HepG2 (cell line): Measurements from ENCODE around the gene TNFAIP2. TPM values are rescaled to one million over a fixed set of nuclear protein-coding genes. Genes with fewer than 3 reads are reported as not detected.

Source experiments
- BRD4 ChIP-seq: sonication (generic); formaldehyde crosslinking; IDR thresholded peaks from 2 replicates; pipeline ENCODE4 v1.4.0; 2020; ENCODE audit warnings: missing genetic modification reagents
- ELF1 ChIP-seq: sonication (generic); formaldehyde crosslinking; IDR thresholded peaks from 2 replicates; pipeline ENCODE4 v1.4.0; 2020; ENCODE audit warnings: missing genetic modification reagents
- ELF3 ChIP-seq: IDR thresholded peaks from 2 replicates; pipeline ENCODE4 v1.6.1; 2016; ENCODE audit warnings: missing genetic modification reagents, missing compliant biosample characterization
- FOXM1 ChIP-seq: sonication (generic); formaldehyde crosslinking; IDR thresholded peaks from 2 replicates; pipeline ENCODE4 v1.5.0; 2020; ENCODE audit warnings: missing genetic modification reagents
- FOXP1 ChIP-seq, 2 experiments: fragments of 450-650 bp in 1 of 2; IDR thresholded peaks; 2 replicates each; pipeline ENCODE4 v1.6.1; 2017 to 2018; ENCODE audit warnings: antibody characterized with exemption in 1 of 2
- MAZ ChIP-seq, 2 experiments: sonication (generic) in 1 of 2; formaldehyde crosslinking in 1 of 2; IDR thresholded peaks; 2 replicates each; pipeline versions ENCODE4 v1.5.0 to v1.6.1; 2012 to 2020; ENCODE audit warnings: low read depth in 2 of 2, mild to moderate bottlenecking in 2 of 2, borderline replicate concordance in 1 of 2, improper control_type of control experiment in 1 of 2, low read length in 1 of 2, missing genetic modification reagents in 1 of 2, moderate library complexity in 1 of 2
- NFE2 ChIP-seq: sonication (generic); formaldehyde crosslinking; IDR thresholded peaks from 2 replicates; pipeline ENCODE4 v1.4.0; 2020; ENCODE audit warnings: missing genetic modification reagents
- PHF5A ChIP-seq: IDR thresholded peaks from one replicate; pipeline ENCODE4 v1.6.1; 2018; ENCODE audit warnings: low read depth, missing genetic modification reagents; ENCODE audit not compliant: unreplicated experiment
- ZBTB38 ChIP-seq: sonication (generic); formaldehyde crosslinking; IDR thresholded peaks from 2 replicates; pipeline ENCODE4 v1.5.1; 2020; ENCODE audit warnings: mild to moderate bottlenecking, missing genetic modification reagents
- ZBTB42 ChIP-seq: sonication (generic); formaldehyde crosslinking; IDR thresholded peaks from 2 replicates; pipeline ENCODE4 v1.5.0; 2020; ENCODE audit warnings: mild to moderate bottlenecking, missing genetic modification reagents
- ZFP82 ChIP-seq: sonication (generic); formaldehyde crosslinking; IDR thresholded peaks from 2 replicates; pipeline ENCODE4 v1.5.1; 2020; ENCODE audit warnings: mild to moderate bottlenecking, missing genetic modification reagents, borderline replicate concordance
- ZMYM4 ChIP-seq: sonication (generic); formaldehyde crosslinking; IDR thresholded peaks from 2 replicates; pipeline ENCODE4 v1.8.1; 2023; ENCODE audit warnings: mild to moderate bottlenecking, missing genetic modification reagents
- ZNF441 ChIP-seq: sonication (generic); formaldehyde crosslinking; IDR thresholded peaks from 2 replicates; pipeline ENCODE4 v1.7.0; 2021; ENCODE audit warnings: missing genetic modification reagents, borderline replicate concordance
- ZNF619 ChIP-seq: sonication (generic); formaldehyde crosslinking; IDR thresholded peaks from 2 replicates; pipeline ENCODE4 v1.4.0; 2020; ENCODE audit warnings: mild to moderate bottlenecking, missing genetic modification reagents
- ZSCAN31 ChIP-seq: sonication (generic); formaldehyde crosslinking; IDR thresholded peaks from 2 replicates; pipeline ENCODE4 v1.5.0; 2020; ENCODE audit warnings: low read depth, mild to moderate bottlenecking, missing genetic modification reagents
- polyA plus RNA-seq, 8 experiments: library from polyadenylated mRNA; depleted of rRNA in 3 of 8; stranded (reverse) in 7 of 8; unstranded in 1 of 8; fragments of >200 nt; fragmentation: Illumina TruSeq in 4 of 8; extraction: Trizol in 4 of 8; gene quantifications; 2 replicates each; pipeline versions ENCODE4 v1.2.1 to v1.2.3, GENCODE V29; 2011 to 2016; ENCODE audit warnings: low read depth in 4 of 8, missing spikeins in 1 of 8, mixed read lengths in 1 of 8; ENCODE audit not compliant: insufficient read depth in 1 of 8
- total RNA-seq, 5 experiments: library from RNA; depleted of rRNA; stranded (reverse); fragments of >200 nt; fragmentation: Illumina TruSeq; extraction: Trizol; gene quantifications; 2 replicates each; pipeline ENCODE4 v1.2.3, GENCODE V29; 2016; ENCODE audit warnings: low read depth in 1 of 5
- TF ChIP-seq, protein P1 (sequence below): sonication (generic); formaldehyde crosslinking; IDR thresholded peaks from 2 replicates; pipeline ENCODE4 v1.5.0; 2020; ENCODE audit warnings: missing genetic modification reagents
- TF ChIP-seq, protein P2 (sequence below): sonication (generic); formaldehyde crosslinking; IDR thresholded peaks from 2 replicates; pipeline ENCODE4 v1.4.0; 2020; ENCODE audit warnings: missing genetic modification reagents, low read depth, mild to moderate bottlenecking, borderline replicate concordance
- TF ChIP-seq, protein P3 (sequence below): sonication (generic); formaldehyde crosslinking; IDR thresholded peaks from 2 replicates; pipeline ENCODE4 v1.9.0; 2021; ENCODE audit warnings: missing genetic modification reagents, borderline replicate concordance
- TF ChIP-seq, protein P4 (sequence below): sonication (generic); formaldehyde crosslinking; IDR thresholded peaks from 2 replicates; pipeline ENCODE4 v1.4.0; 2020; ENCODE audit warnings: mild to moderate bottlenecking, missing genetic modification reagents

TNFAIP2 gene
- total and polyA plus RNA-seq, 2 of the 13 experiments (the other 11 are each of a cell fraction or from before 2014, with no cell fraction given), result 0.46 to 1.5 TPM

DNA sequence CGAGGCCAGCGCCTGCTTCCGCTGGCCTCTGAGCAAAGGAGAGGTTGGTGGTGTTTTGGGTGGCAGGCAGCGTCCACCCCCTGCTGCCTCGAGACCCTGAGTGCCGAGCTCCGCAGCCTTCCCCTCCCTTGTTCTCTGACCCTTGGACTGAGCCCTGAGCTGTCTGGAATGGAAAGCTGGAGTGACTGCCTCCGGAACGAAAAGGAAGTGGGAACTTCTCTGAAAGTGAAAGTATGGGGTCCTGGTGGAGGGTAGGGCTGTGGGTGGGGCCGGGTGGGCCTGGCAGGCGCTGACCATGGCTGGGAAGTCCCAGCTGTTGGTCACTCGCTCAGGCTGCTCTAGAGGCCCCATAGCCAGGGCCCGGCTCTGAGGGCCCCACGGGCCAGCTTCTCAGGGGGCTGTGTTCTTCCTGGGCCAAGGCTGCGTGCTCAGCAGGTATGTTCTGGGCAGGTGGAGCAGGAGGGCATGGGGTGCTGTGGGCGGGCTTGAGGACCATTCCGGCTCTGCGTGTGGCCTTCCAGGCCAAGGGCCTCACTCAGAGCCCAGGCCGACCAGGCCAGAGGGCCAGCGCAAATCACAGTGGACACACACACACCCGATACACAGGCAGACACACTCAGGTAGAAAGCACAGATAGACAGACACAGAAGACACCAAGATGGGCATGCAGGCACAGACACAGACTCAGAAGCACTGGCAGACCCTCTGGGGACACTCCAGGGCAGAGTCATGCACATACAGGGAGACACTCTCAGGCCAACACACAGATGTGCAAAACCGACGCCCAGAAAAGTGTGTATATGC is 28.7 kb upstream of the TNFAIP2 start, which contains the start of gene EXOC3L4 (continued):
- TF ChIP-seq, protein P1, sequence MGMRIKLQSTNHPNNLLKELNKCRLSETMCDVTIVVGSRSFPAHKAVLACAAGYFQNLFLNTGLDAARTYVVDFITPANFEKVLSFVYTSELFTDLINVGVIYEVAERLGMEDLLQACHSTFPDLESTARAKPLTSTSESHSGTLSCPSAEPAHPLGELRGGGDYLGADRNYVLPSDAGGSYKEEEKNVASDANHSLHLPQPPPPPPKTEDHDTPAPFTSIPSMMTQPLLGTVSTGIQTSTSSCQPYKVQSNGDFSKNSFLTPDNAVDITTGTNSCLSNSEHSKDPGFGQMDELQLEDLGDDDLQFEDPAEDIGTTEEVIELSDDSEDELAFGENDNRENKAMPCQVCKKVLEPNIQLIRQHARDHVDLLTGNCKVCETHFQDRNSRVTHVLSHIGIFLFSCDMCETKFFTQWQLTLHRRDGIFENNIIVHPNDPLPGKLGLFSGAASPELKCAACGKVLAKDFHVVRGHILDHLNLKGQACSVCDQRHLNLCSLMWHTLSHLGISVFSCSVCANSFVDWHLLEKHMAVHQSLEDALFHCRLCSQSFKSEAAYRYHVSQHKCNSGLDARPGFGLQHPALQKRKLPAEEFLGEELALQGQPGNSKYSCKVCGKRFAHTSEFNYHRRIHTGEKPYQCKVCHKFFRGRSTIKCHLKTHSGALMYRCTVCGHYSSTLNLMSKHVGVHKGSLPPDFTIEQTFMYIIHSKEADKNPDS, result 0 out of 2 replicates have a peak, but pooled peaks have one; percentile 18
- TF ChIP-seq MAZ (IDR thresholded peaks at IDR 0.05; ENCODE audit: borderline replicate concordance, low read depth, low read length) (0 out of 2 replicates have a peak, but pooled peaks have one; percentile 38), MAZ (CRISPR knock-in tag; IDR thresholded peaks at IDR 0.05; ENCODE audit: low read depth) (peak; percentile 66), ZMYM4 (0 out of 2 replicates have a peak, but pooled peaks have one; percentile 15), BRD4 (CRISPR knock-in tag) (peak; percentile 51; the same call in 1 of the 2 replicates), ZSCAN31 (CRISPR knock-in tag) (peak; percentile 60), ELF1 (CRISPR knock-in tag) (peak; percentile 69; the same call in 1 of the 2 replicates), NFE2 (no peak), PHF5A (CRISPR knock-in tag) (peak; percentile 23), ZNF441 (CRISPR knock-in tag) (no peak), ZBTB38 (peak; percentile 49; the same call in 1 of the 2 replicates), ELF3 (CRISPR knock-in tag) (peak; percentile 63; the same call in 1 of the 2 replicates), ZBTB42 (CRISPR knock-in tag) (peak; percentile 80; the same call in 1 of the 2 replicates), ZNF619 (CRISPR knock-in tag) (no peak), FOXM1 (CRISPR knock-in tag) (no peak), FOXP1 (IDR thresholded peaks at IDR 0.05) (no peak), FOXP1 (CRISPR knock-in tag; IDR thresholded peaks at IDR 0.05) (no peak), ZFP82 (CRISPR knock-in tag) (peak; percentile 61; the same call in 1 of the 2 replicates)
- TF ChIP-seq, protein P2, sequence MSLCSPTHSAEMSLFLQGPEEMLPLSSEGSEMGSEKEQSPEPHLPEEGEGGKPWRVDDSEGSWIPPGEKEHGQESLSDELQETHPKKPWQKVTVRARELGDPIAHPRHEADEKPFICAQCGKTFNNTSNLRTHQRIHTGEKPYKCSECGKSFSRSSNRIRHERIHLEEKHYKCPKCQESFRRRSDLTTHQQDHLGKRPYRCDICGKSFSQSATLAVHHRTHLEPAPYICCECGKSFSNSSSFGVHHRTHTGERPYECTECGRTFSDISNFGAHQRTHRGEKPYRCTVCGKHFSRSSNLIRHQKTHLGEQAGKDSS (CRISPR knock-in tag), result 0 out of 2 replicates have a peak, but pooled peaks have one; percentile 12
- TF ChIP-seq, protein P3, sequence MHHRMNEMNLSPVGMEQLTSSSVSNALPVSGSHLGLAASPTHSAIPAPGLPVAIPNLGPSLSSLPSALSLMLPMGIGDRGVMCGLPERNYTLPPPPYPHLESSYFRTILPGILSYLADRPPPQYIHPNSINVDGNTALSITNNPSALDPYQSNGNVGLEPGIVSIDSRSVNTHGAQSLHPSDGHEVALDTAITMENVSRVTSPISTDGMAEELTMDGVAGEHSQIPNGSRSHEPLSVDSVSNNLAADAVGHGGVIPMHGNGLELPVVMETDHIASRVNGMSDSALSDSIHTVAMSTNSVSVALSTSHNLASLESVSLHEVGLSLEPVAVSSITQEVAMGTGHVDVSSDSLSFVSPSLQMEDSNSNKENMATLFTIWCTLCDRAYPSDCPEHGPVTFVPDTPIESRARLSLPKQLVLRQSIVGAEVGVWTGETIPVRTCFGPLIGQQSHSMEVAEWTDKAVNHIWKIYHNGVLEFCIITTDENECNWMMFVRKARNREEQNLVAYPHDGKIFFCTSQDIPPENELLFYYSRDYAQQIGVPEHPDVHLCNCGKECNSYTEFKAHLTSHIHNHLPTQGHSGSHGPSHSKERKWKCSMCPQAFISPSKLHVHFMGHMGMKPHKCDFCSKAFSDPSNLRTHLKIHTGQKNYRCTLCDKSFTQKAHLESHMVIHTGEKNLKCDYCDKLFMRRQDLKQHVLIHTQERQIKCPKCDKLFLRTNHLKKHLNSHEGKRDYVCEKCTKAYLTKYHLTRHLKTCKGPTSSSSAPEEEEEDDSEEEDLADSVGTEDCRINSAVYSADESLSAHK (CRISPR knock-in tag), result no peak
- TF ChIP-seq, protein P4, sequence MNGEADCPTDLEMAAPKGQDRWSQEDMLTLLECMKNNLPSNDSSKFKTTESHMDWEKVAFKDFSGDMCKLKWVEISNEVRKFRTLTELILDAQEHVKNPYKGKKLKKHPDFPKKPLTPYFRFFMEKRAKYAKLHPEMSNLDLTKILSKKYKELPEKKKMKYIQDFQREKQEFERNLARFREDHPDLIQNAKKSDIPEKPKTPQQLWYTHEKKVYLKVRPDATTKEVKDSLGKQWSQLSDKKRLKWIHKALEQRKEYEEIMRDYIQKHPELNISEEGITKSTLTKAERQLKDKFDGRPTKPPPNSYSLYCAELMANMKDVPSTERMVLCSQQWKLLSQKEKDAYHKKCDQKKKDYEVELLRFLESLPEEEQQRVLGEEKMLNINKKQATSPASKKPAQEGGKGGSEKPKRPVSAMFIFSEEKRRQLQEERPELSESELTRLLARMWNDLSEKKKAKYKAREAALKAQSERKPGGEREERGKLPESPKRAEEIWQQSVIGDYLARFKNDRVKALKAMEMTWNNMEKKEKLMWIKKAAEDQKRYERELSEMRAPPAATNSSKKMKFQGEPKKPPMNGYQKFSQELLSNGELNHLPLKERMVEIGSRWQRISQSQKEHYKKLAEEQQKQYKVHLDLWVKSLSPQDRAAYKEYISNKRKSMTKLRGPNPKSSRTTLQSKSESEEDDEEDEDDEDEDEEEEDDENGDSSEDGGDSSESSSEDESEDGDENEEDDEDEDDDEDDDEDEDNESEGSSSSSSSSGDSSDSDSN (CRISPR knock-in tag), result peak; percentile 69
